OCI-LY1 (cell line): ENCODE data around the gene PTPA.

Source experiments
- CTCF ChIP-seq: fragments of 200-600 bp; sonication (generic), shearing (Covaris generic); IDR thresholded peaks from 2 replicates; pipeline ENCODE4 v1.5.1; 2017; ENCODE audit warnings: mild to moderate bottlenecking, antibody characterized with exemption, low read length, moderate library complexity, mixed read lengths
- EZH2 ChIP-seq: fragments of 200-600 bp; sonication (generic), shearing (Covaris generic); IDR thresholded peaks from 2 replicates; pipeline ENCODE4 v1.8.0; 2017; ENCODE audit warnings: borderline replicate concordance, mixed run types, mild to moderate bottlenecking, antibody characterized with exemption, low read length, moderate library complexity, mixed read lengths

- no peak for TF ChIP-seq EZH2
- TF ChIP-seq CTCF, result no peak
Observed at GRCh38 chr9:129073404-129073803, 37.8 kb upstream of the PTPA start.
